Hepatocyte (in vitro differentiated cells): ENCODE results near the gene TEX29.

Source experiments
- CTCF ChIP-seq: fragments of 200-600 bp; sonication (generic); IDR thresholded peaks from 2 replicates; pipeline ENCODE4 v1.5.1; 2016; ENCODE audit warnings: antibody characterized with exemption, mild to moderate bottlenecking; ENCODE audit not compliant: poor library complexity
- EZH2 ChIP-seq: fragments of 200-600 bp; sonication (generic); IDR thresholded peaks from 2 replicates; pipeline ENCODE4 v1.6.1; 2016; ENCODE audit warnings: antibody characterized with exemption, mild to moderate bottlenecking, borderline replicate concordance
- EZH2phosphoT487 ChIP-seq: fragments of 200-600 bp; sonication (generic); IDR thresholded peaks from one replicate; pipeline ENCODE4 v1.6.1; 2018; ENCODE audit warnings: antibody characterized with exemption, mild to moderate bottlenecking, low read depth, moderate library complexity; ENCODE audit not compliant: unreplicated experiment, severe bottlenecking

DNA sequence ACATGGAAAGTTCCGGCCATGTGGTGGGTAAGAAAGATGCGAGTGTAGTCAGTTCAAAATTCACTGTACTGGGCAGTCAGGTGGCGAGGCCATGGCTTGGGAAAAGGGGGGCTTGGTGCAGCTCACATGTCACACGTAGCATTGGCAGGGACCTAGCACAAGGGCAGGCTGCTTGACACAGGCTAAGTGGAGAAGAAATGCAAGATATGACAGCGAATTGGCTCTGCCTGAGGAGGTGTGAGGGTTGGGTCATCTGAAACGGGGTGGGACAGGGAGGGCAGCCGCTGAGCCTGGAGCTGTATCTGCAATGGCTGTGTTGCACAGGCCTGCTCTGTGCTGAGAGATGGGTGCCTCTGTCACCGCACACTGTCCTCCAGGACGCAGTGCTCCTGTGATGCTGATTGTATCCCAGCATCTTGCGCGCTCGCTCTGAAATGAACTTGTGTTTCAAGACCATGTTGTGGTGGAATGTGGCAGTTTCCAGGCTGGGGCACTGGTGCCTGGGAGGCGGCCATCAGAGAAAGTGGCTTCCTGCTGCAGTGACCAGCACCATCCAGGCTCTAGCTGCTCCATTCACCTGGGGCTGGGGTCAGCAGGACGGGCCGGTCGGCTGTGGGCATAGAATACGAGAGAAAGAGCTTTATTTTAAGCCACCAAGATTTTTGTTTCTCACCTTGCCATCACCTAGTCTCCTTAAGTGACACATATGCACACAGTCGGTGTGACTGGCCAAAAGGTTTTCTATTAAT, 70.3 kb downstream of the TEX29 start:
- TF ChIP-seq CTCF, result no peak
- TF ChIP-seq EZH2, result no peak
- TF ChIP-seq EZH2phosphoT487, result no peak
